HG03378 (cell line): Measurements from ENCODE around the gene RAD51B.

Experiments used
- ATAC-seq: cut with Tn5 transposase; IDR thresholded peaks from one replicate; pipeline ENCODE4 v1.9.1; 2021; ENCODE audit warnings: mild to moderate bottlenecking, moderate library complexity; ENCODE audit not compliant: unreplicated experiment

The RAD51B gene

DNA sequence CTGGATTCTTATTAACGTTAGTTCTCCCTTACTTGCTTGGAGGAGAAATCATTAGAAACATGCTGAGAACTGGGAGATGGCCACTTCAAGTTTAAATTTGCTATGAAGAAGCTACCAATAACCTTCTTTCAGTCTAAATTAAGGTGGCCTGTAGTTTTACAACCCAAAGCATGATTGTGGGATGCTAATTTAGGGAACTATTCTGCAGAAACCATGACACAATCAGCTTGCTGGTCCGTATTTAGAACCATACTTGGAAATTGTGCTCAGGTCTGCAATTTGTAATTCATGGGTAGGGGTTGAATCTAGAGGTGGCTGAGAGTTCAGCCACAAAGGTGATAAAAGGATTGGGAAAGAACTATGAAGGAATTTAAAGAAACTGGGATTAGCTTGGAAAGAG lies 405.7 kb downstream of the RAD51B start:
- no peak for ATAC-seq

DNA sequence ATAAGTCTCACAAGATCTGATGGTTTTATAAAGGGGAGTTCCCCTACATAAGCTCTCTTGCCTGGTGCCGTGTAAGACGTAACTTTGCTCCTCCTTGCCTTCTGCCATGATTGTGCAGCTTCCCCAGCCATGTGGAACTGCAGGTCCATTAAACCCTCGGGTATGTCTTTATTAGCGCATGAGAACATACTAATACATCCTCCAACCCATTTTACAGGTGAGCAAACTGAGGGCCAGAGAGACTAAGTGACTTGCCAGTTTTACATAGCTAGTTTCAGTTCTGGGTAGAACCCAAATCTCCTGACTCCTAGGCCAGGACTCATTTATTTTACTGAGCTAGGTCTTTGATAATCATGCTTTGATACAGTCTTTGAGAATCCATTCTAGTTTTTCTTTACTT lies 406.9 kb downstream of the RAD51B start:
- no peak for ATAC-seq

DNA sequence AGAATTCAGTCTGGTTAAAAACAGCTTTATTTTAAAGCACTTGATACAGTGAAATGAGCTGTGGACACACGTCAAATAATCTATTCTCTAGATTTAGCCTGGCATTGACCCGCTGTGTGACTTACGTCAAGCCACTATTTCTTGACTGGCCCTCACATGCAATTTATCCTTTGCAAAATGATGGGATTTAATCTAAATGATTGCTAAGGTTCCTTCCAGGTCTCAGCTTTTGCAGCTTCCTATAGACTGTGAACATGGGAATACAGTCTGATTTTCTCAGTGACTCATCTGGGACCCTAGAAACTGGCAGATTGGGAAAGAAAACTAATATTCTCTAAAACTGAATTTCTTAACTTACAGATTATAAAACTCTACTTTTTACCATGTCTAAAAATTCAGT lies 409.1 kb downstream of the RAD51B start:
- no peak for ATAC-seq

DNA sequence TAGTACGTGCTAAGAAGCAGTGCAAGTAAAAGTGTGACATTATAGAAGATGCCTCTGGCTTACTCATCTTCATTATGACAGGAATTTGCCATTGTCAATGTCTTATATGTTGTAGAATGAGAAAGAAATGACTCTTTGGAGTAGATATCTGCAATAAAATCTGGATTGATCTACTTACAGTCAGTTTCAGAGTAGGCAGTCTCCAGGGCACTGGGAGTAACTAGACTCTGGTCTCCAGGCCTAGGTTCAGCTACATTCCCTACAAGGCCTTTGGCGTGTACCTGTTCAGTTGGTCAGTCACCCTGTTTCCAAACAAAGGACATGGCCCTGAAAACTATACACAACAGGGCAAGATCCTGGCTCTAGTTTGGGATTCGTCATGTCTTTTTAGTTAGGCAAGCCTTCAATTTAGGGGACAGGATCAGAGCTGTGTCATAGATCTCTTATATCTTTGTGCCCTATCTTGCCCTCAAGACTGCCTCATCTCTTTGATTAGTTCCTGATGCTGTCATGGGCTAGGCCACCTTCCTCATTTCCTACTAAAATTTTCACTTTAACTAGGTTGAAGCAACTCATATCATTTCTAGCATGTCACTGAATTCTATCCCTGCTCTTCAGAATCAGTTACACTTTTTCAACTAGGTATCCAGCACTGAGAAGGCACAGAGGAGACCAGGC lies 410.0 kb downstream of the RAD51B start:
- ATAC-seq, result no peak

DNA sequence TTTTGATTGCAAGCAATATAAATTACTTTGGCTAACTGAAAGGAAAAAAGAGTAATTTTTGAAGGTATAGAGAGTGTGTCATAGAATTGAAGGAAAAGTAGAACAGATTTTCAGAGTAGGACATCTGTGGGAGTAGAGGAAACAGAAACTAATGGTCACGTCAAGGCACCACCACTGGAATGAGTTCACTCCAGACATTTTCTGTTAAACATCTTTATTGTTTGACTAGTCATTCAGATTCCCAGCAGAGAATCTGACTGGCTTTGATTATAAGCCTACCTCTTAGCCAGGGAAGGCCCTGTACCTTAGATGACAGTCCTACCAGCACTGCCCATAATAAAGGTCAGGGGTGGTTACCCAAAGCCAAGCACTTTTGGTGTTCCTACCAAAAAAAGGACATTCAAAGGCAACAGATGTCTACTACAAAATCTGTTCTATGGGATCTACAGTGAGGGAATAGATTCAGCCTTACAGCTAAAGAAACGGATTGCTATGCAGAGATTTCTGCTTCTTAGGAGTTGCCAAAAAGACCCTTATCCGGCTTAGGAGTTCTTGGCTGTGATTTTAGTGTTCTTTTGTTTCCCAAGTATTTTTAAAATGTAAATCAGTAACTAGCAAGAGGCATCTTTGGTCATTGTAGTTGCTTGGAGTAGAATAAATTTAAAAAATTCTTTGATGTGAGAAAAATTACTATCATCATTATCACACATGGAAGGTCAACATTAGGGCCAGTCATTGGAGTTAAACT lies 410.8 kb downstream of the RAD51B start:
- no peak for ATAC-seq

DNA sequence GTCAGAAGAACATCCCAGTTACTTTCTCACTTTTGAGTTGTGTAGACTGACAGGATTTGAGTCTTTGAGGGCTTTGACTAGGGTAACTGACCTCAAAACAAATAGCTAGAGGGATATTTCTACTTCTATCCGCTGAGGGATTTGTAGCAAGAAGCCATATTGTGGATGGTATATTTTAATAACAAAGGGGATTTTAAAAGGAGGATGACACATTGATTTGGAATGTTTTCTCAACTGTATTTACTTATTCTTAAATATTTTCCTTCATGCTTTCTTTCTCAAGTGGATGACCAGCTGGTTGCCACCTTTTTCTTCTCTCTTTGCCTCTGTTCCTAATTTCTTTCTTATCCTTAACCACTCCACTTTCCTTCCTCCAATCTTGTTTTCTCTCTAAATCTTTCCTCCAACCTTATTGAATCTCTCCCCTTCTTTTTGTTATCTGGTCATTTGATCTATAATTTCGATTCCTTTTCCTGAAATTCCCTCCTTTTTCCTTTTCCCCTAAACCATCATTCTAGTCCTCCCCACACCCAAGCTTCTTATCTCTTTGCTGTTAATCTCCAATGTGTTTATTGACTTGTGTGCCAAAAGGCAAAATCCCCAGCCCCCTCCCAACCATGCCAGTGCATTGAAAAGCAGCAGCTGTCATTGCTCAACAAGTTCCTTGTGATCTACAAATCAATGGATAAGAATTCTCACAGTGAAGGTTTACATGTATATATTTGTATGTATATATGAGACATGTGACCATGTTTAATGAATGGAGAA lies 411.6 kb downstream of the RAD51B start:
- no peak for ATAC-seq

DNA sequence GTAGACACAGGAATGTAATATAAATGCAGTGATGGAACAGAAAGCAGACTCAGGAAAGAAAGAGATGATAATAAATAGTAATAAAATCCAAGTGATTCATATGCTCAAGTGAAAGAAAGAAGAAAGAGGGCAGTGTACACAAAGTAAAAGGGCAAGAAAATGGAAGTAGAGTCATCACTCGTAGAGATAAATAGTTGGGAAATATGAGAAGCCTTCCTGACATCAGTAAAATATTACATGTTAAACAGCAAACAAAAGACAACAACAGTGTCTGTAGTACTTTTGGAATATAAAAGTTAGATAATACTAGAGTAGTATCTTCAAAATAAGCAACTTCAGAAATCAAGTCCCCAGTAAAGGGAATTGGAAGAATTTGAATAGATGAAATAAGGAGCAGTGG lies 412.3 kb downstream of the RAD51B start:
- no peak for ATAC-seq

DNA sequence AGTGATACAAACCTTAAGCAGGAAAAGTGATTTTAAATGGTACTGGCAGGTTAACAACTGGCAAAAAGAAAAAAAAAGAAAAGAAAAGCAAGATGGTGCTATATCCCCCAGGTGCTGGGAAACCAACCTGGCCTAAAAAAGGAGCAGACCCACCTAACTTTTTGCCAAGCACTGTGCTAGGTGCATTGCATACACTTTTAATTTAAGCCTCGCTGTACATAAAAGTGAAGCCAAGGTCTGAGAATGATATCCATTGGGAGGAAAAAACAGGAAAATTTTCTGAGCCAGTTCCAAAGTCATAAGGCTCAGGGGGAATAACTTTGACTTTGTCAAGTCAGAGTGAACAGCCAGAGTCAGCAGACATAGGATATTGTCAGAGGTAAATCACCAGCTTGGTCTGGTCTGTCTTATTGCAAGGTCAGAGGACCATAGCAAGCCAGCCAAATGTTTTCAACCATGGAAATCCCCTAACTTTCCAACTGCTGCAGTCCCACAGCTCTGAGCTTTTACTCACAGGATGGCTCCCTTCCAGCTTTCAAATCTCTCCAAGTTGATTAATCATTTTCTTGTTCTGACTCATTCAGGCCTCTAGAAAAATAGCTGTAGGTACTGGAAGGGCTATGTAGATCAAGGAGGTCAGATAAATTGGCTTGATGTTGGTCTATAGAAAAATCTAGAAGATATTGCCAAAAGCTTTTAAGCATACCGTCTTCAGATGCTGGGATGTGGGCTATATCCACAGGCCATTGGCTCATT lies 412.9 kb downstream of the RAD51B start:
- ATAC-seq, result peak; percentile 81

DNA sequence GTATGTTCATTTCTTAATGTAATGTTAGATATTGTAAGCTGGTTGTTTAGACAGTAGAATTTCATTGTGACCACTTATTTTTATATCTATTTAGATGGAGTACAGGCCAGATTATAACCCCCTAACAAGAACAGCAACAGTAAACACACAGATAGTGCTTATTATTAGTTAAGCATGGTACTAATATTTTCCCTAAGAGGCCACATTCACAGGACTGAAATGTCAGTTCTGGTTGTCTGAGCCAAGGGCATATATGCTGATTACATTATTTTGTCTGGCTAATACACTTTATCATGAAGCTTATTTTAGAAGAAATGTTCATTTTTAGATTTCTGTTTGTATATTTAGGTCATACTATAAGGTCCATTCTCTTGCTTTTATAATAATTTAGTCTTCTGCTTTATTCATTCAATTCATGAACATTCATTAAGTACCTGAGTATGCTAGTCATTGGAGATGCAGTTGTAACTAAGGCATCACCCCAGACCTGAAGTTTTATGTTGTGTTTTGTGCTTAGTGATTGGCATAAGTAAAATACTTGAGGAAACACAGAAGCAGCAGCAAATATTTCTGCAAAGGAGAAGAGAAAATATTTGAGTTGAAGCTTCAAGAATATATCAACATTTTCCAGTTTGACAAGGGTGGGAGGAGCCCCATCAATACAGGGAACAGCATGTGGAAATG lies 413.7 kb downstream of the RAD51B start:
- ATAC-seq, result peak; percentile 15

DNA sequence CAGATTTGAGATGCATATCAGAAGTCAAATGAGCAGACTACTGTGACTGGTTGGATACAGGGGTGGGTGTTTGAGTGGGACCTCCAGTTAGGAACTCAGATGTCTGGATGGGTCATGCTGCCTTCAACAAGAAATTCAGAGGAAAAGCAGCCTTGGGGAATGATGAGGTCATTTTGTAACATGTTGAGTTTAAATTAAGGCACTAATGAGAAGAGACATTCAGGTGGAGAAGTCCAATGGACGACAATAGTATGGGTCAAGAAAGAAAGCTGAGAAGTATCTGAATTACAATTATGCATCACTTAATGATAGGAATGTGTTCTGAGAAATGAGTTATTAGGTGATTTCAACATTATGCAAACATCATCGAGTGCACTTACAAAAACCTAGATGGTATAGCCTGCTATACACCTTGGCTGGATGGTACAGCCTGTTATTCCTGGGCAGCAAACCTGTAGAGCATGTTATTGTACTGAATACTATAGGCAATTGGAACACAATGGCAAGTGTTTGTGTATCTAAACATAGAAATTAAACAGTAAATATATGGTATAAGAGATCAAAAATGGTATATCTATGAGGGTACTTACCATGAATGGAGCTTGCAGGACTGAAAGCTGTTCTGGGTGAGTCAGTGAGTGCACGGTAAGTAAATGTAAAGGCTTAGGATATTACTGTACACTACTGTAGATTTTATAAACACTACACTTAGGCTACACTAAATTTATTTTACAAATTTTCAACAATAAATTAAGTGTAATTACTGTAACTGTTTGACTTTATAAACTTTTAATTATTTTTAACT lies 414.7 kb downstream of the RAD51B start:
- no peak for ATAC-seq

DNA sequence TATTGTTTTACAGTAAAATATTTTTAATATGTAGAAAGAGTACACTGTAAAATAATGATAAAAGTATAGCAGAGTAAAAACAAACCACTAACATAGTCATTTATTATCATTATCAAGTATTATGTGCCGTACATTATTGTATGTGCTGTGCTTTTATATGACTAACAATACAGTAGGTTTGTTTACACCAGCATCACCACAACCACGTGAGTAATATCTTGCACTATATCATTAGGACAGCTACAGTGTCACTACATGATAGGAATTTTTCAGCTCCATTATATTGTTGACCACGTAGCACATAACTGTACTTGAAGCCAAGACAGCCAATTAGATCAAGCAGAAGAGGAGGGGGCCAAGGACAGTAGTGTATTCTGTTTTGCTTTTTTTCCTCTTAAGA lies 415.4 kb downstream of the RAD51B start:
- no peak for ATAC-seq

DNA sequence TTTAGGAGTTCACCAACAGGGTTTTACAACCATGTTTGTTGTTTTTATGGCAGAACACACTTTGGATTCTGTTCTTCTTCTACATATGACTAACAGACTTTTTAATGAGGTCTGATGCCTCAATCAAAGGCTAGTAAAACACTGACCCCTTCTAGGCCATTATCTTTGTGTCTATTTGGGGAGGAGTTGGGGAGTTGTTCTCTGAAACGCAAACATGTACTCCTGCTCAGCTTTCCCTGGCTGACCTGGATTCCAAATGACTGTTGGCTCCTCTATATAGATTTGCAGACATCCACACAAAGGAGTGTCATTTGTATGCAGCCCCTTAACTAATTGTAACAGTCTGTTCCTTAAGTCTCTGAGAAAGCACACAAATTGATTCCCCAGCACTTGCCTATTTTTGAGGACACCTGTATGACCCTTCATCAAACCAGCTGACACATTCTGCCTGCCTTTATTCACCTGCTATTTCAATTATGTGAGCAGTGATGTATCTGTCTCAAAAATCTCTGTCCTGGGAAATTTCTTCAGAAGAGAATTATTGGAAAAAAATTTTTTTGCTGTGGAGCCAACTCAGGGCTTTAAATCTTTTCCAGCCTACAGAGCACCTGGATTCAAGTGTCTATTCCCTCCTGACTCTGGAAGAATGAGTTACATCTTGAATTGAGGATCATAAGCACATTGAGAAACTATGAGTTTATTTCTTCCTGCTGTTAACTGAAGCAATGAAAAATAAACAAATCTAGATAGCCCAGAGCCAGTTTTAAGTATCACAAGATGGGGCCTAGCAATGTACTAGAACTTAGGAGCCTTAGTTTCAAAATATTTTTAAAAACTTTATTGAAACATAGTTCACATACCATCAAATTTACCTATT lies 417.2 kb downstream of the RAD51B start:
- no peak for ATAC-seq

DNA sequence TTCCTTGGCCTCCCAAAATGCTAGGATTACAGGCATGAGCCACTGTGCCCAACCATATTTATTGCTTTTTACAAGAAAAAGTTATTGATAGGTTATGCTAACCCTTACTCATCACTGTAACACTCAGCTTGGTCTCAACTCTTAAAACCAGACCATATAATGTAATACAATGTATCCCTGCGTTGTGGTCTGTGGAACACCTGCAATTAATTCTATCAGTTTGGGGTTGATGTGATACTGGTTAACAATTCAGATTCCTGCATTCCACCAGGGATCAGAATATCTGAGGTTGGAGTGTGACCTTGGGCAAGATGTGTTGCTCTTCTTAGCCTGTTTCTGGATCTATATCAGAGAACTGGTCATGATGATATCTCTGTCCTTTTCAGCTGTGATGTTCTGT lies 419.0 kb downstream of the RAD51B start:
- ATAC-seq, result no peak

DNA sequence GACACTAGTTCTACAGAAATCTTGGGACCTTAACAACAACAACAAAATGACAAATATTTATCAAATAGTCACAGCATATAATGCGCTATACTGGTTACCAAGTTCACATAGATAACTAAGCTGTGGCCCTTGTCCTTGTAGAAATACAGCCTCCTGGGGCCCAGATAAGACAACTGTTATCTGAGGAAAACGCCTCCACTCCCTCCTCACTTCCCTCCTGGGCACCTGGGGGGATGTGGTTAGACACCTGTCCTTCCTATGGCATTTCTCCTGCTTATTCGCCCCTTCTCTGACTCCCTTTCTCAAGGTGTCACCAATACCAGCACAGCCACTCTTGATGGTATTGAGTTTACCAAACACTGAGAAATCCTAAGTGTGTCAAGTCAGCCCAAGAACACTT lies 419.4 kb downstream of the RAD51B start:
- ATAC-seq, result no peak

DNA sequence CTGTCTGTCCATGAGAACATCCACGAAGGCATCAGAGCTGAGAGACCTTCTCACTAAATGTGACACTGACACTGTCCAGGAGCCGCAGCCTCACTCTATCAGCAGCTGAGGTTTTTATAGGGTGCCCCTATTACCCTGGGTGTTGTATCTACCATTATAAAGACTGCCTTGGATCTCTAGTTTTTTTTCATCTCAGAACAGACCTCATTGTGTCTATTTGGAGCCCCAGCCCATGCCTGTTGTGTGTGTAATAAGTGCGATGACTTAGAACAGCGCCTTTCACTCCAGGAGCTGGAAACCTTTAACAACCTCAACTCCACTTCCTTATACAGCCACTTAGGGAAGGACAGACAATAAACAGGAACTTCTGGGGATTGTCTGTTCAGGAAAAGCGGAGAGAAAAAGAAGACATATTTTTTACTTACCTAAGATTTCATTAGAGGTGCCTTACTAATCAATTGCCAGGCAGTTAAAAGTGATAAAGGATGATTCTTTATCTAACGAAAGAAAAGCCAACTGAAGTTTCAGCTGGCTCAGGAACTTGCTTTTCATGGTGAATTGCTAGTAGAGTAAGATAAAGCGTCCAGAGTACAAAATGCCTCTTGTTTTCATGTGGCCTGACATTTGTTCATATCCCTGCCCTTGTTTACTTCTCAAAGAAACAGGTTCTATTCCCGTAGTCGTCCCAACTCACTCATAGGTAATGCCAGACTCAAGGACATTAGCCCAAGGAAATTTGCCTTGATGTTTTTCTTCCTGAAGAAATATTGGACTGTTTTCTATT lies 420.6 kb downstream of the RAD51B start:
- no peak for ATAC-seq

DNA sequence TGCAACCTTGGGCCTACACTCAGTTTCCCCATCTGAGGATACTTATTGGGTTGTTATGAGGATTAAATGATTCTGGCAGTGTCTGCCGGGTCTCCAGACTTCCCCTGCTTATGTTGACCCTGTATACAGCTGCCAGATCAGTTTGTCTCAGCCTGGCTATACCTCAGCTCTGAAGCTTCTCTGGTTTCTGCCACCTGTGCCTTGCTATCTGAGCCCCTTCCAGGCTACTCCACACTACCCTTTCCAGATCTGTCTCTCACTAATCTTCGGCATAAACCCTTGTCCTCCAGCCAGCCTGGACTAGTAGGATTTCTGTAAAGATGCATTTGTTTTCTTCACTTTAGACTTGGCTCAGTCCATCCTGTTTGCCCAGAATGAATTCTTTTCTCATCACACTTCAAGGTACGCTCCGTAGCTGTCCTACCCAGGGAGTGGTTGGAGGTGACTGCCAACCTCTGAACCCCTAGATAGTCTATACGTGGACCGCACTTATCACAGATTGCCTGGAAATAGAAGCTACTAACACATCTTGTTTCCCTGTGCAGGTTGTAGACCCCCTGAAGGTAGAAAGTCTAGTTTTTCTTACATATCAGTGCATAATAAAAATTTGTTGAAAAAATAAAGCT lies 422.4 kb downstream of the RAD51B start:
- ATAC-seq, result no peak

DNA sequence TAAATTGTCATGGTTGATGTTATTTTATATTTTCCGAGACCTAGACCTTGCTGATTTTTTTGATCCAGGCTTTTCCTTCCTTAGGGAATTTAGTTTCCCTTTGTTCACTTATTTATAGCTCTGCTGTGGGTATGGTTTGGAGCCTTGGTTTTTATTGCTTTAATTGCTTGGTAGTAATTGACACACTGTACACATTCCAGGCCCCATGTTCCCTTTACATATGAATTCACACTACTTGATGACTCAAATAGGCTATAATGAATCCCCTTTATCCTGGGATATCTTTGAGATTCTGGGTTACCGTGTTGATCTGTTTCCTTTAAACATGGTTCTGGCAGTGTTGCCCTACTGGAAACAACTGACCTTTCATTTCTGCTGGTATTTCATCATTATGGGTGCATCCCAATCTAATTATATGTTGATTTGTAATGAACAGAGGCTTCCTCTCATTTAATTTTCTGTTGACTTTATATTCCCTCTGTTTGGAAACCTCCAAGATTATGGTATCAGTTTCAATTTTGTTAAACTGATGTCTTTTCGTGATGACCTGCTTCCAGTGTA lies 424.0 kb downstream of the RAD51B start:
- ATAC-seq, result no peak
